H1 (cell line): ENCODE measurements around the gene RPGRIP1. TPM values are rescaled to one million over a fixed set of nuclear protein-coding genes. Genes with fewer than 3 reads are reported as not detected.

Experiments
- BRCA1 ChIP-seq: IDR thresholded peaks from 2 replicates; pipeline ENCODE4 v1.6.1; 2012; ENCODE audit warnings: low read depth, low read length, improper control_type of control experiment
- POU5F1 ChIP-seq: IDR thresholded peaks from 2 replicates; pipeline ENCODE4 v1.6.1; 2011; ENCODE audit warnings: low read depth, mild to moderate bottlenecking, low read length, moderate library complexity
- RFX5 ChIP-seq: IDR thresholded peaks from 2 replicates; pipeline ENCODE4 v1.6.1; 2011; ENCODE audit warnings: low read depth, low read length, improper control_type of control experiment, borderline replicate concordance
- polyA plus RNA-seq, 7 experiments: library from polyadenylated mRNA; depleted of rRNA in 3 of 7; stranded (reverse) in 5 of 7; unstranded in 2 of 7; fragments of >200 nt in 5 of 7; fragments of 200-250 nt in 2 of 7; gene quantifications; 1 replicate in 5 of 7; 2 replicates in 1 of 7; 4 replicates in 1 of 7; pipeline versions ENCODE4 v1.2.1 to v1.2.3, GENCODE V29; 2011 to 2013; ENCODE audit warnings: missing spikeins in 2 of 7, mixed read lengths in 2 of 7
- total RNA-seq: library from RNA; stranded (reverse); fragmentation: NEBNext Ultra II Directional; extraction: Animal tissue kit (Norgen Biotek cat#: 25700); gene quantifications from 2 replicates; pipeline ENCODE4 v1.2.1, GENCODE V29; 2021

The RPGRIP1 gene
- total and polyA plus RNA-seq, 2 of the 8 experiments (the other 6 are each of a cell fraction or from before 2014, with no cell fraction given): 0.36 to 0.65 TPM

DNA sequence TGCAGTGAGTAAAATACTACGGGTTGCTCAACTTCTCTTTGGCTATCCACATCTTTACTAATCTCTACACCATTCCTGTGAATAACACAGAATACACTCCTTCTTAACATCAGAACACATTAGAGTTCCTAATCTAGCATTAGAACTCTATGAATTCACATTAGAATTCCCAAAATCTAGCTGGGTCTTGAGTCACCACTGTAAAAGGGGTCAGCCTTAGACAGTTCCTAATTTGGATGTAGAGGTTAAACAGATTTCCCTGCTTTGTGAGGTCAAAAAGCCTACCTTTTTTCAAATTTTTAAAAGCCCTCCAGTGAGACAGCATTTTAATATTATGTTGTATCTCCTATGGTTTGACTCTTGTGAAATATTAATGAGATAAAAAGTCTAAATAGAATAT lies 18.1 kb upstream of the RPGRIP1 start (continued):
- TF ChIP-seq POU5F1 (no peak), BRCA1 (no peak), RFX5 (no peak)
